Activated CD4-positive, alpha-beta memory T cell treated with anti-CD3 and anti-CD28 coated beads for 36 hours (primary cell): ENCODE data around the gene NUDT3. TPM values are rescaled to one million over a fixed set of nuclear protein-coding genes. Genes with fewer than 3 reads are reported as not detected.

Experiments used
- CTCF ChIA-PET: fragments of 350-600 bp; sonication (Branson Sonifier 250); formaldehyde crosslinking; loops from one replicate; lab custom pipeline; 2021; ENCODE audit warnings: antibody characterized with exemption, inconsistent platforms; lab: Charles Lee
- POLR2A ChIA-PET: fragments of 350-600 bp; sonication (Branson Sonifier 250); formaldehyde crosslinking; loops from one replicate; lab custom pipeline; 2021; ENCODE audit warnings: antibody characterized with exemption; lab: Charles Lee
- DNase-seq: peaks from one replicate; pipeline ENCODE4 v3.0.0-alpha.2; 2020
- H3K27ac Mint-ChIP-seq: one replicate; pipeline ENCODE4 v1.8.0; 2021; ENCODE audit warnings: mixed read lengths
- H3K27me3 Mint-ChIP-seq: one replicate; pipeline ENCODE4 v1.8.0; 2021; ENCODE audit warnings: mixed read lengths
- H3K36me3 Mint-ChIP-seq: one replicate; pipeline ENCODE4 v1.8.0; 2021; ENCODE audit warnings: mixed read lengths
- H3K4me1 Mint-ChIP-seq: one replicate; pipeline ENCODE4 v1.8.0; 2021; ENCODE audit warnings: low read depth, mixed read lengths
- H3K4me3 Mint-ChIP-seq: one replicate; pipeline ENCODE4 v1.8.0; 2021; ENCODE audit warnings: mild to moderate bottlenecking, mixed read lengths
- H3K9me3 Mint-ChIP-seq: one replicate; pipeline ENCODE4 v1.8.0; 2021; ENCODE audit warnings: mixed read lengths
- intact Hi-C: fragments of 100-400 bp; cut with micrococcal nuclease; formaldehyde crosslinking; loops from one replicate; pipeline ENCODE4 v1.15.1; 2023
- total RNA-seq, 2 experiments: library from RNA; stranded (reverse); gene quantifications; one replicate each; pipeline ENCODE4 v1.2.3, GENCODE V29; 2021

NUDT3 gene
- 10 to 100 TPM; 12.7 to 13.4 TPM for total RNA-seq

- peak within 1 kb of the TSS; percentile 87 for H3K27ac Mint-ChIP-seq
These were observed at the start of gene NUDT3 for GRCh38 chr6:34392497-34393190. NUDT3 (minus strand) TSS chr6:34392669; CDS start chr6:34392362, 307 bp downstream.

DNA sequence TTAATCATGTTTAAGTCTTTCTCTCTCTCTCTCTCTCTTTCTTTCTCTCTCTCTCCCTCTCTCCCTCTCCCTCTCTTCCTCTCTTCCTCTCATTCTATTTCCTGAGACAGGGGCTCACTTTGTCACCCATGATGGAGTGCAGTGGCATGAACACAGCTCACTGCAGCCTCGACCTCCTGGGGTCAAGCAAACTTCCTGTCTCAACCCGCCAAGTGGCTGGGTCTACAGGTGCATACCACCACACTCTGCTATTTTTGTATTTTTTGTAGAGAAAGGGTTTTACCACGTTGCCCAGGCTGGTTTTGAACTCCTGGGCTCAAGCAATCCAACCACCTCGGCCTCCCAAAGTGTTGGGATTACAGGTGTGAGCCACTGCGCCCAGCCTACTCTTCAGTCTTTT, 49.1 kb upstream of the NUDT3 start:
- intact Hi-C loops, result no loop called here
- DNase-seq, result no peak
- no peaks in the 10 kb centered on the region for H3K27me3 Mint-ChIP-seq
- ChIA-PET POLR2A (no interaction called here), CTCF (no interaction called here)
- H3K27ac Mint-ChIP-seq, result no peak overlapping the region
- no peaks in the 10 kb centered on the region for H3K4me1 Mint-ChIP-seq
- H3K9me3 Mint-ChIP-seq, result peaks cover 2% of the 10 kb centered on the region
- H3K36me3 Mint-ChIP-seq, result no peaks in the 10 kb centered on the region
- H3K4me3 Mint-ChIP-seq, result no peak overlapping the region

More at GRCh38 chr6:34392497-34393190, at the start of gene NUDT3:
- H3K27me3 Mint-ChIP-seq, result no peaks in the 10 kb centered on the region
- H3K4me1 Mint-ChIP-seq, result peaks cover 21% of the 10 kb centered on the region
- ChIA-PET CTCF (interaction anchor here (0.6 to 3.3 kb wide), 9 partner anchors 22 to 229 kb away, joined by 3 to 28 read pairs (median 4); partner anchors contain the start of gene SMIM29), POLR2A (interaction anchor here (1.8 kb wide), 1 partner anchor 169 kb away, joined by 4 read pairs; no protein-coding TSS in a partner anchor)
- peaks cover 7% of the 10 kb centered on the region for H3K9me3 Mint-ChIP-seq
- DNase-seq, result peak; percentile 96
- intact Hi-C loops, result loop anchor here (1.0 to 10.0 kb wide), 4 partner anchors 35 to 196 kb away; partner anchors contain the start of genes RPS10 and SMIM29
- H3K4me3 Mint-ChIP-seq, result peak within 1 kb of the TSS; percentile 57
- H3K36me3 Mint-ChIP-seq, result no peaks in the 10 kb centered on the region

DNA sequence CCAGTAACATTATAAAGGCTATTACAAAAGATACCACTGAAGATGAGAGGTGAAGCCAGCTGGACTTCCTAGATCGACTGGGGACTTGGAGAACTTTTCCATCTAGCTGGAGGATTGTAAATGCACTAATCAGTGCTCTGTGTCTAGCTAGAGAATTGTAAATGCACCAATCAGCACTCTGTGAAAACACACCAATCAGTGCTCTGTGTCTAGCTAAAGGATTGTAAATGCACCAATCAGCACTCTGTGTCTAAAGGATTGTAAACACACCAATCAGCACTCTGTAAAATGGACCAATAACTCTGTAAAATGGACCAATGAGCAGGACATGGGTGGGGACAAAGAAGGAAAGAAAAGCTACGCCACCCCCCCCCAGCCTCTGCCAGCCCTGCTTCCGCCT, 47.0 kb upstream of the NUDT3 start:
- Mint-ChIP-seq H3K9me3 (peaks cover 2% of the 10 kb centered on the region), H3K27ac (no peak overlapping the region), H3K4me3 (no peak overlapping the region), H3K27me3 (no peaks in the 10 kb centered on the region), H3K4me1 (no peaks in the 10 kb centered on the region), H3K36me3 (no peaks in the 10 kb centered on the region)
- POLR2A ChIA-PET, result no interaction called here
- no peak for DNase-seq
- CTCF ChIA-PET, result no interaction called here
- intact Hi-C loops, result no loop called here

DNA sequence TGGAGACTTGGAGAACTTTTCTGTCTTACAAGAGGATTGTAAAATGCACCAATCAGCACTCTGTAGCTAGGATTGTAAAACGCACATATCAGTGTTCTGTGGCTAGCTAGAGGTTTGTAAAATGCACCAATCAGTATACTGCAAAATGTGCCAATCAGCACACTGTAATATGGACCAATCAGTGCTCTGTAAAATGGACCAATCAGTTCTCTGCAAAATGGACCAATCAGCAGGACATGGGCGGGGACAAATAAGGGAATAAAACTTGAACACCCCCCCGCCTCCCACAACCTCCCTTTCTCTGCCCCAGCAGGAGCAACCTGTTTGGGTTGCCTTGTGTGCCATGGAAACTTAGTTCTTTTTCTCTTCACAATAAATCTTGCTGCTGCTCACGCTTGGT, 46.2 kb upstream of the NUDT3 start:
- DNase-seq, result no peak
- Mint-ChIP-seq H3K27me3 (no peaks in the 10 kb centered on the region), H3K4me3 (no peak overlapping the region), H3K27ac (no peak overlapping the region), H3K36me3 (no peaks in the 10 kb centered on the region), H3K9me3 (peaks cover 2% of the 10 kb centered on the region), H3K4me1 (no peaks in the 10 kb centered on the region)
- POLR2A ChIA-PET, result no interaction called here
- CTCF ChIA-PET, result no interaction called here
- intact Hi-C loops, result no loop called here

DNA sequence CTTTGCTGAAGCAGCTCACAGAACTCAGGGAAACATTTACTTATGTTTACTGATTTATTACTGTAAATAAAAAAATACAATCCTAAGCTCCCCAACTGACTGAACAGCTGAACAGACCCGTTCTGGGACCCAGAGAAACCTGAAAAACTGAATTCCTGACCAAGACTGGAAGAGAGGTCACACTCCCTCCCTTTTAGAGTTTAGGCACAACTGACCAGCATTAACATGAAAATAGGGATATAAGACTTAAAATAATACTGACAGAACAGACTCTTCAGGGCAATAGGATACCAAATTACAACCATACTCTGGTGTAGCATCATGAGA, 45.1 kb upstream of the NUDT3 start:
- no peak overlapping the region for H3K27ac Mint-ChIP-seq
- ChIA-PET POLR2A (no interaction called here), CTCF (no interaction called here)
- H3K9me3 Mint-ChIP-seq, result peaks cover 2% of the 10 kb centered on the region
- H3K4me3 Mint-ChIP-seq, result no peak overlapping the region
- no peaks in the 10 kb centered on the region for H3K4me1 Mint-ChIP-seq
- H3K36me3 Mint-ChIP-seq, result no peaks in the 10 kb centered on the region
- intact Hi-C loops, result no loop called here
- DNase-seq, result no peak
- H3K27me3 Mint-ChIP-seq, result no peaks in the 10 kb centered on the region

- POLR2A ChIA-PET, result no interaction called here
- Mint-ChIP-seq H3K4me3 (no peak overlapping the region), H3K27me3 (no peaks in the 10 kb centered on the region), H3K27ac (no peak overlapping the region), H3K36me3 (no peaks in the 10 kb centered on the region), H3K4me1 (no peaks in the 10 kb centered on the region), H3K9me3 (peaks cover 2% of the 10 kb centered on the region)
- intact Hi-C loops, result no loop called here
- CTCF ChIA-PET, result interaction anchor here (0.7 kb wide), 1 partner anchor 23 kb away, joined by 3 read pairs; no protein-coding TSS in a partner anchor
- no peak for DNase-seq
These were observed 44.6 kb upstream of the NUDT3 start for GRCh38 chr6:34436803-34437643.

- no peak for DNase-seq
- H3K4me1 Mint-ChIP-seq, result no peaks in the 10 kb centered on the region
- H3K4me3 Mint-ChIP-seq, result no peak overlapping the region
- CTCF ChIA-PET, result interaction anchor here (0.7 kb wide), 1 partner anchor 24 kb away, joined by 3 read pairs; no protein-coding TSS in a partner anchor
- H3K9me3 Mint-ChIP-seq, result peaks cover 2% of the 10 kb centered on the region
- H3K27me3 Mint-ChIP-seq, result no peaks in the 10 kb centered on the region
- H3K36me3 Mint-ChIP-seq, result no peaks in the 10 kb centered on the region
- intact Hi-C loops, result no loop called here
- no peak overlapping the region for H3K27ac Mint-ChIP-seq
- POLR2A ChIA-PET, result no interaction called here
These were observed 43.4 kb upstream of the NUDT3 start for GRCh38 chr6:34435916-34436315.

- POLR2A ChIA-PET, result interaction anchor here (0.7 to 4.5 kb wide), 7 partner anchors 10 to 377 kb away, joined by 3 to 34 read pairs (median 6); partner anchors contain the start of genes HMGA1 and SMIM29
- peak within 1 kb of the TSS; percentile 99 for H3K4me3 Mint-ChIP-seq
- H3K9me3 Mint-ChIP-seq, result no peaks in the 10 kb centered on the region
- intact Hi-C loops, result loop anchor here (5.0 kb wide), 1 partner anchor 33 kb away; the partner anchor contains the start of gene NUDT3
- peak within 1 kb of the TSS; percentile 99 for H3K27ac Mint-ChIP-seq
- DNase-seq, result peak; percentile 94
- CTCF ChIA-PET, result interaction anchor here (0.5 to 1.4 kb wide), 6 partner anchors 11 to 1728 kb away, joined by 3 to 7 read pairs (median 4); partner anchors contain the start of gene SMIM29
- peaks cover 45% of the 10 kb centered on the region for H3K36me3 Mint-ChIP-seq
- H3K4me1 Mint-ChIP-seq, result peaks cover 40% of the 10 kb centered on the region
- no peaks in the 10 kb centered on the region for H3K27me3 Mint-ChIP-seq
These were observed 33.3 kb upstream of the NUDT3 start, which contains the start of gene RPS10 for GRCh38 chr6:34425498-34426410. RPS10 (minus strand) TSS chr6:34426069; CDS start chr6:34425221, 848 bp downstream.

DNA sequence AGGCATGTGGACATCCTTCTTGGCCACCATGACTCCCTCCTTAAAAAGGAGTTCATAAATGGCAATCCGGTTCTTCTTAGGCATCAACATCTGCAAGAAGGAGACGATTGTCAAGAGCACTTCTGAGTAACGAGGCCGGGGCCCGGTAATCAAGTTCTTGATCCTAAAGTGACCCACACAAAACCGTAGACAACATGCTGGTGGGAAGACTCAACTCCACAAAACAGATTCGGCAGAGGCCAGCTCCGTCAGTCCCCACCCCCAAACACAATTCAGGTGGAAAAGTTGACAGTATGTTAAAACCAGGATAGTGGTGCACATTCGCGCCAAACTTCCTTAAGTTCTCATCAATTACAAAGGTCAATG, 32.6 kb upstream of the NUDT3 start:
- CTCF ChIA-PET, result interaction anchor here (1.4 kb wide), 1 partner anchor 184 kb away, joined by 3 read pairs; no protein-coding TSS in a partner anchor

GRCh38 chr6:34424200-34425131, 32.0 kb upstream of the NUDT3 start:
- ChIA-PET CTCF (interaction anchor here (0.6 to 1.8 kb wide), 3 partner anchors 10 to 175 kb away, joined by 3 to 9 read pairs (median 4); no protein-coding TSS in a partner anchor), POLR2A (interaction anchor here (0.7 to 4.5 kb wide), 4 partner anchors 9 to 188 kb away, joined by 3 to 34 read pairs (median 10); partner anchors contain the start of genes HMGA1 and SMIM29)
- no peaks in the 10 kb centered on the region for H3K27me3 Mint-ChIP-seq
- no peaks in the 10 kb centered on the region for H3K9me3 Mint-ChIP-seq
- H3K27ac Mint-ChIP-seq, result peak overlapping the region; percentile 99
- H3K4me3 Mint-ChIP-seq, result peak overlapping the region; percentile 99
- H3K36me3 Mint-ChIP-seq, result peaks cover 55% of the 10 kb centered on the region
- no peak for DNase-seq
- intact Hi-C loops, result loop anchor here (5.0 kb wide), 1 partner anchor 32 kb away; the partner anchor contains the start of gene NUDT3
- H3K4me1 Mint-ChIP-seq, result peaks cover 40% of the 10 kb centered on the region

More for the DNA sequence above, 32.6 kb upstream of the NUDT3 start:
- Mint-ChIP-seq H3K4me1 (peaks cover 40% of the 10 kb centered on the region), H3K27ac (peak overlapping the region; percentile 99), H3K36me3 (peaks cover 49% of the 10 kb centered on the region), H3K9me3 (no peaks in the 10 kb centered on the region), H3K4me3 (peak overlapping the region; percentile 99), H3K27me3 (no peaks in the 10 kb centered on the region)
- intact Hi-C loops, result loop anchor here (5.0 kb wide), 1 partner anchor 33 kb away; the partner anchor contains the start of gene NUDT3
- DNase-seq, result peak; percentile 30
- POLR2A ChIA-PET, result interaction anchor here (0.7 to 4.5 kb wide), 4 partner anchors 10 to 188 kb away, joined by 3 to 34 read pairs (median 10); partner anchors contain the start of genes HMGA1 and SMIM29
